Activated CD4-positive, CD25-positive, alpha-beta regulatory T cell (primary cell): ENCODE results near the gene LRP5.
"Not testable (repeated sequence)": the region's sequence is repeated elsewhere in the genome, so short reads cannot be mapped to it uniquely, and the experiment has no call there.

Experiments
- DNase-seq, 4 experiments: peaks; one replicate each; lab custom pipeline; 2025; lab: John Stamatoyannopoulos, UW

Gene LRP5

DNA sequence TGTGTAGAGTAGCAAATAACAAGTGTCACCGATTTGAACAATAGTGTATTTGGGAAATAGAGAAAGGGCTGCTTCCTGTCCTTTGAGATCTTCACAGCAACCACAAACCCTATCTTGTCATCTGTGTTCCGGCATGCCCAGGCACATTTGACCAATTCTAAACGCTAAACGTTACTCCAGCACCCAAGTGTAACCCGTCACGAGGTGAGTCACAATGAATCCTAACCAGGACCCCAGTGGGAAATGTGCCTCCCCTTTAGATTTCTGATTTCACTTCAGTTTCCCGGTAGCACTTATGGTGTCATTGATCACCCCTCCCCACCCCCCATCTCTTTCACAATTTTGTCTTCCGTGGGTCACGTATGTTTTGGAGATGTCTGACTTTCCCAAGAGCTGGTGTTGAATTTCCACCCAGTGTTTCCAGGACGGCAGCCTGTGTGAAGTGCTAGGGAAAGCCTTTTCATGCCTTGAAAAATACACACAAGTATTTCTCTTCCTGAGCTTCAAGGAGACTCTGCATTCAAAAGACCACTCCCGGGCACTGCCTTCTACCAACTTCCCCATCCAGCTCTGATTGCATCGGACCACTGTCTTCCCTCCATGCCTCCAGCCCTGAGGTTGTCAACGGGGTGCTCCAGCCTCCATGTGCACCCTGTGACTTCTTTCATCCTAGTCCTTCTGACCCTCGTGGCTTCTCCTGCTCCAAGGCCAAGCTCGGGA, 30.1 kb upstream of the LRP5 start:
- DNase-seq, result no peak

DNA sequence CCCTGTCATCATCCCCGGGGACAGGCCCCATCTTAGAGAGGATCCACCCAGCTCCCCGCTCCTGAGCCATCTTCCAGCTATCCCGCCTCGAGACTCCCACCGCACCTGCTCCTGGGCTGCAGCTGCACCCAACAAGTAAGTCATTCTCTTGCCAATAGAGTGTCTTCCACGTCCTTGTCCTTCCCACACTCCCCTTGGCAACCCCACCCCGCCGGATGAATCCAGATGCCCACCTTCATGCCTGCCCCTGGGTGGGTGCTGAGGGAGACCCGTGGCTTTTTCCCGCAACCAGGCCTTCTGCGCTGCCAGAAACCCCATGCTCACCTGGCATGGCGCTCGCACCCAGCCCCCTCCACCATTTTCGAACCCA, 29.5 kb upstream of the LRP5 start:
- DNase-seq, result no peak

GRCh38 chr11:68284588-68284987, 27.8 kb upstream of the LRP5 start:
- not testable (repeated sequence) for DNase-seq

DNA sequence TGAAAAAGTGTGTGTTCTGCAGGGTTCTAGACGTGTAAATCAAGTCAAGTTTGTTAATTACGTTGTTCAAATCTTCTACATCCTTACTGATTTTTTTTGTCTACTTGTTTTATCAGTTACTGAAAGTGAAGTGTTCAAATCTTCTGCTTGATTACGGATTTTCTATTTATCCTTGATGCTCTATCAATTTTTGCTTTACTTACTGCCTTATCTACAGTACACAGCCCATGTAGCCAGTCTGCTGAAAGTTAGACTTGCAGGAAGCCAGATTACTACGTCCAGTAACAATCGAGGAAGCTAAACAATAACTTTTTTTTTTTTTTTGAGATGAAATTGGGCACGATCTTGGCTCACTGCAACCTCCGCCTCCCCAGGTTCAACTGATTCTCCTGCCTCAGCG, 25.0 kb upstream of the LRP5 start:
- no peak for DNase-seq

DNA sequence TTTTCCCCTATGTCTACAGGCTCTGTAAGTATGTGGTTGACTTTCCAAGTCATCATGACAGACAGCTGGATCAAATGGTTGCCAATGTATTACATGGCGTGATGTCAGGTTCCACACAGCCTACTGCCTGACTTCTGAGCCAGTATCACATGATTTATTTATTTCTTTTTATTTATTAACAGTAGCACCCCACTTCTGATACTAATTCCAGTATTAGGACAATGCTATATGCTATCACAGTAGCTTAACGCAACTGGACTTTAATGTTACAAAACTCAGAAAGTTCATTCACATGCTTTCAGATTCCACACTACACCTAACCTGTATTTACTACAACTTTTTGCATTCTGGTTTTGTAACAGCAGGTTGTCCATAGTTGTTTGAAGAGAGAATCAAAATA, 22.9 kb upstream of the LRP5 start:
- no peak for DNase-seq

GRCh38 chr11:68293708-68294107, 18.7 kb upstream of the LRP5 start:
- no peak for DNase-seq

DNA sequence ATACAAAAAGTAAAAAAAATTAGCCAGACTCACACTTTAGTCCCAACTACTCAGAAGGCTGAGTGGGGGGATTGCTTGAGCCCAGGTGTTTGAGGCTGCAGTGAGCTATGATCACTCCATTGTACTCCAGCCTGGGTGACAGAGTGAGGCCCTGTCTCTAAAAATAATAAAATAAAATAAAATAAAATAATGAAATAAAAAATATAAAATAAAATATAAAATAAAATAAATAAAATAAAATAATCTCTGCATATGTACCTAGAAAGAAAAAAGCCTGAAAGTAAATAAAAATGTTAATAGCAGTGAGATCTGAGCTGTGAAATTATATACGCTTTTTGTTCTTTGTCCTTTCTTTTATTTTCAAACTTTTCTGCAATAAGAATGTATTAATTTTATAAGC, 17.1 kb upstream of the LRP5 start:
- no peak for DNase-seq

- DNase-seq, result no peak
Observed at GRCh38 chr11:68295940-68296339, 16.5 kb upstream of the LRP5 start.

DNA sequence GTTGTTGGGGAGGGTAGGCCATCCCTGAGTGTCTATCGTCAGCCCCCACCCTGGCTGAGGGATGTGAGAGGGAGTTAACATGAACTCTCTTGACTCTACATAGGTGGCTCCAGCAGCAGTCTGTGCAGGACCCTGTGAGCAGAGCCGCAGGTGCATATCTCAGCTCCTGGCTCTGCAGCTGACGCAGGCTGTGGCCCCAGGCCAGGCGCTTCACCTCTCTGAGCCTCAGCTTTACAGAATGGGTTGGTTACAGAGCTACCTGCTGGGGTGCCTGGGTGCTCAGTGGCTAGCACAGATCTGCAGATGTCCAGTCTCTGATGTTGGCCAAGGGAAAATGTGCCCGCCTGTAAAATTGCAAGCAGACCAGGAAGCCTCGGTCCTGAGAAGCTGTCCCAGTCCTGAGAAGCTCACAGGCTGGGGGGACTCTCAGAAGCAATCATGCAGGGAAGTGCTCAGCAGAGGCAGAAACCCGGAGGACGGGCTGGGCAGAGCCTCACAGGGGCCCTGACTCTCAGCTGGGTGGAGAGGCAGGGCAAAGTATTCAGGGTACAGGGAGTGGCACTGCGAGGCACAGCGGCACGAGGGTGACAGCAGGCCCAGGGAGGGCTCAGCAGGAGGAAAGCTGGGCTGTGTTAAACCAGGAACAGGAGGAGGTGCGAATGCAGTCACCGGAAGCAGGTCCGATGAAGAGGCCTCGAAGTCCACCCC, 15.9 kb upstream of the LRP5 start:
- no peak for DNase-seq

DNA sequence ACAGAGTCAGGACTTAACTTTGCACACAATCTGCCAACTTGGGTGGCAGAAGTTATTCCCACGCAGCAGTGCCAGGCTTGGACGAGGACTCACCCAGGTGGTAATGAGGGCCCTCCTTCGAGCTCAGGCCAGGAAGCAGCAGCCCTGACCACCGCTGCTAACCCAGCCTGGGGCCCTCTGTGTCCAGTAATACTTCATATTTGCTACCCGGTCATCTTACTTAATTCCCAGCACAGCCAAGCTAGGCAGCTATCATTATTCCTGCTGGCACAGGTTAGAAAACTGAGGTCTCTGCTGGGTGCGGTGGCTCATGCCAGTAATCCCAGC, 15.4 kb upstream of the LRP5 start:
- no peak for DNase-seq

GRCh38 chr11:68297494-68297811, 14.9 kb upstream of the LRP5 start:
- DNase-seq, result no peak

DNA sequence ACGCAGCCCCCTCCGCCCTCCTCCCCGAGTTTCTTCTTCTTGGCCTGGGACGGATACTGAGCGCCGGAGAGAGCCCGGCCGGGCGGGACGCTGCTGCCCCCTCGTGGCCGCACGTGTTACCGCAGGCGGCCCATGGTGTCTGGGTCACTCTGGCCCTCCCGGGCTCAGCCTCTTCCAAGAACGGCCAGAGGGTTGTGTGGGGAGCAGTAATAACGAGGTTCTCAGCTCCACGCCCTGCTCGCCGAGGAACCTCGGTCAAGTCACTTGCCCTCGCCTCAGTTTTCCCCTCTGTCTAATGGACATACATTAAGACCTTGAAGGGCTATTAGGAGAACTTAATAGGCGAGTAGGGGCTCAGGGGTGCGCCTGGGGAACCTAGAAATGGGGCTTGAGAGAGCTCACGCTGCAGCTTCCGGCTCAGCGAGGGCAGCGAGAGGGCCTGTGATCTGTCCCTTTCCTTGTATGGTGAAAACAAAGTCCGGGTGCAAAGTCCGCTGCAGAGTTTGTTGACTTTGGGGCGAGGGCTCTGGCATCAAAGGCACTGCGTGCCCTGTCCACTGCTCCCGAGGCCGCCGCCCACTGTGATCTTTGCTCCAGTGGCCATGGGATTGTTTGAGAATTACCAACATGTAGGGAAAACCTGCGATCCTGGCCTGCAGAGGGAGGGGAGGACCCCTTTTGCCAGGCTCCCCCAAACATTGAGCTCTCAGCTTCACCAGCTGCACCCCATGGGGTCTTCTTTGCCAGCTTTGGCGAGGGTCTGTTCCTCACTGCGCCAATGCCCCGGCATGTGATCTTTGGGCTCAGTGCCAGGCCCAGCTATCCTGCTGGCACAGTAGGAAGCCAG, 14.4 kb upstream of the LRP5 start:
- DNase-seq, result peak; percentile 41 to 57 (median 52)

GRCh38 chr11:68298659-68299516, 13.5 kb upstream of the LRP5 start:
- DNase-seq, result no peak

DNA sequence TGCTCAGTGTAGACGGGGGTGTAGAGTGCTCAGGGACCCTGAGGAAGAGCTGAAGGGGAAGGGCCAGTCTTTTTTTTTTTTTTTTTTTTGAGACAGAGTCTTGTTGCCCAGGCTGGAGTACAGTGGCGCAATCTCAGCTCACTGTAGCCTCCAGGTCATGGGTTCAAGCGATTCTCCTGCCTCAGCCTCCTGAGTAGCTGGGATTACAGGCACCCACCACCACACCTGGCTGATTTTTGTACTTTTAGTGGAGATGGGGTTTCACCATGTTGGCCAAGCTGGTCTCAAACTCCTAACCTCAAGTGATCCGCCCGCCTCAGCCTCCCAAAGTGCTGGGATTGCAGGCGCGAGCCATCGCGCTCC, 12.9 kb upstream of the LRP5 start:
- DNase-seq, result not testable (repeated sequence)

- DNase-seq, result no peak
Observed at GRCh38 chr11:68300076-68300830, 12.1 kb upstream of the LRP5 start.

DNA sequence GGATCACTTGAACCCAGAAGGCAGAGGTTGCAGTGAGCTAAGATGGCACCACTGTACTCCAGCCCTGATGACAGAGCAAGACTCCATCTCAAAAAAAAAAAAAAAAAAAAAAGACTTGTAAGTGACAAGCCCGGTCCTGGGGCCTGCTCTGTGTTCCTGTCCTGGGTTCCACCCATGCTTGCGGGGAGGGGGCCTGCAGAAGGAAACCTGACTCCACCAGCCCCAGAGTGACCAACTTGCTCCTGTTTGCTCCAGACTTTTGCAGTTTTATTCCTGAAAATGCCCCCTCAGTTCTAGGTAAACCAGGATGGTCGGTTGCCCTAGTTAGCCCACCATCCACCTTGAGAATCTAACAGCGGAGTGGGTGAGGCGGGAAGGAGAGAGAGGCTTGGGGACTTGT, 10.1 kb upstream of the LRP5 start:
- DNase-seq, result no peak

- no peak for DNase-seq
Observed at GRCh38 chr11:68302670-68303069, 9.7 kb upstream of the LRP5 start.

DNA sequence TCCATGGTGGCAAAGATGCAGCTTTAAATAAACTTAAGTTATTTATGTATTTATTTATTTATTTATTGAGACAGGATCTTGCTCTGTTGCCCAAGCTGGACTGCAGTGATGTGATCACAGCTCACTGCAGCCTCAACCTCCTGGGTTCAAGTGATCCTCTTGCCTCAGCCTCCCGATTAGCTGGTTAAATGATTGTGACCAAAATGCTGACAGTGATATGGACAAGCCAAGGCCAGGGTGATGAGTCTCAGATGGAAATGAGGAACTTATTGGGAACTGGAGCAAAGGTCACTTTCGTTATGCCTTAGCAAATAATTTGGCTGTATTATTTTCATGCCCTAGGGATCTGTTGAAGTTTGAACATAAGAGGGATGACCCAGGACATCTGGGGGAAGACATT, 9.3 kb upstream of the LRP5 start:
- DNase-seq, result no peak

- no peak for DNase-seq
Observed at GRCh38 chr11:68303982-68304780, 8.2 kb upstream of the LRP5 start.

GRCh38 chr11:68306636-68307035, 5.8 kb upstream of the LRP5 start:
- DNase-seq, result no peak

GRCh38 chr11:68308068-68308467, 4.3 kb upstream of the LRP5 start:
- no peak for DNase-seq
